Activated T-cell treated with anti-CD3 and anti-CD28 coated beads for 48 hours (primary cell): ENCODE results near the gene NAV2.

Experiments used
- DNase-seq: peaks from one replicate; pipeline ENCODE4 v3.0.0-alpha.2; 2020; ENCODE audit warnings: low read depth

NAV2 gene

DNA sequence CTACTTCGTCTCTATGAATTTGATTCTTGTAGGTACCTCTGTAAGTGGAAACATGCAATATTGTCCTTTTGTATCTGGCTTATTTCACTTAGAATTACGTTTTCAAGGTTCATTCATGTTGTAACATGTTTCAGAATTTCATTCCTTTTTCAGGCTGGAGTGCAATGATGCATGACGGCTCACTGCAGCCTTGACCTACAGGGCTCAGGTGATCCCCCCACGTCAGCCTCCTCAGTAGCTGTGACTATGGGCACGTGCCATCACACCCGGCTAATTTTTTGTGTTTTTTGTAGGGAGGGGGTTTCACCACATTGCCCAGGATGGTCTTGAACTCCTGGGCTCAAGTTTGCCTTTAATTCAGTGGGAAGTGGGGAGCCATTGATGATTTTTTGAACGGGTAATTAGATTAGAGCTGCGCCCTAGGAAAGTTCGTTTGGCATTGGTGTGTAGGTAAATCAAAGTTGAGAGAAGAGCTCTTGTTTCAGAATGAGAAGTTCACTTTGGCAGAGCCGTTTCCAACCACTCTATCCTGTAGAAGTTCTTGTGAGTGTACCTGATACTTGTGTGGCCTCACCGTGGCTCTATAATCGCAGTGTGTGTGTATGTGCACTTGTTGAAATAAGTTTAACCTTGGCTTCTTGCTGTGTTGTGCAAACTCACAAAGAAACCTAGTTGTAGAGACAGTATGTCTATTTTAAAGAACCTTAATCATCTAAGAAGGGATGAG lies 115.9 kb downstream of the NAV2 start:
- DNase-seq: no peak

- DNase-seq: no peak
Measured at GRCh38 chr11:19829109-19829837, 116.6 kb downstream of the NAV2 start.

GRCh38 chr11:19832086-19832750 lies 119.6 kb downstream of the NAV2 start:
- DNase-seq: no peak

- DNase-seq: no peak
Measured at GRCh38 chr11:19832901-19833300, 120.3 kb downstream of the NAV2 start.

GRCh38 chr11:19834771-19835170 lies 122.1 kb downstream of the NAV2 start:
- DNase-seq: no peak

DNA sequence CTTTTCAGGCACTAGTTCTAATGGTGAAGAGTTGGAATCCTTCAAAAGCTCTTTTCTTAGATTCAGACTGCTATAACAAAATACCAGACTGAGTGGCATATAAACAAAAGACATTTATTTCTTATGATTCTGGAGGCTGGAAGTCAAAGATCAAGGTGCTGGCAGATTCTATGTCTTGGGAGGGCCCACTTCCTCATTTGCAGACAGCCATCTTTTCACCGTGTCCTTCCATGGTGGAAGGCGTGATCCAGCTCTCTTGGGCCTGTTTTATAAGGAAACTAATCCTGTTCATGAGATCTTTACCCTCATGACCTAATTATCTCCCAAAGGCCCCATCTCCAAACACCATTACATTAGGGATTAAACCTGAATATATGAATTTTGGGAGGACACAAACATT lies 124.0 kb downstream of the NAV2 start:
- DNase-seq: no peak

DNA sequence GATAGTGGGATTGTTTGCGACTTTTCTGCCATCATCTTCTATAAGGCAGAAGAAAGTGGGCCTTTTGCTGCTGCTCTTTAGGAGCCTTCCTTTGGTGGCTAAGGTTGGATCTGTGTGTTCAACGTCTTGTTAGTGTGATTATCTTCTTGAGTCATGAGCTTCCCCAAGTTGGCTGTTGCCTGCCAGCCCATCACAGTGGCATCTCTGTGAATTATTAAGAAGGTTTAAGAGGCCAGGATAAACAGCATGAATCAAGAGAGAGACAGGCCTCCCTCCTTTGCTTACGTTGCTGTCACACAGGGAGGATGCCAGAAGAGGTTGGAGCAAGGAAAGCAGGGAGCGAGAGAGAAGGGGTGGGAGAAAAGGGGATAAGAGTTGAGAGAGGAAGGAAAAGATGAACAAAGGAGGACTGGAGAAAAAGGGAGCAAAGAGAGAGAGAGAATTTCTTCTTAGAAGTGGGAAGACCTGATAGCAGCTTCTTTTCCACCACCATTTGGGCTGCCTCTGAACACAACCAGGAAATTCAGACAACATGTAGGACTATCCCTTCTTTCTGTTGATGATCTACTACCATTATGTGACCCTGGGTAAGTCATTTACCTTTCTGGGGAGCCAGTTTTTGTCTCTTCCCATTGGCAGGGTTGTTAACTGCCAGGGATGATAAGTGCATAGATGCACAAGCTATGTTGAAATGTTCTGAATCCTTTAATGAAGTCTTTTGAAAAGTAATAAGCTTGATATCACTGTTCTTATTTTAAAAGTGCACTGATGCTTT lies 126.5 kb downstream of the NAV2 start:
- DNase-seq: no peak

DNA sequence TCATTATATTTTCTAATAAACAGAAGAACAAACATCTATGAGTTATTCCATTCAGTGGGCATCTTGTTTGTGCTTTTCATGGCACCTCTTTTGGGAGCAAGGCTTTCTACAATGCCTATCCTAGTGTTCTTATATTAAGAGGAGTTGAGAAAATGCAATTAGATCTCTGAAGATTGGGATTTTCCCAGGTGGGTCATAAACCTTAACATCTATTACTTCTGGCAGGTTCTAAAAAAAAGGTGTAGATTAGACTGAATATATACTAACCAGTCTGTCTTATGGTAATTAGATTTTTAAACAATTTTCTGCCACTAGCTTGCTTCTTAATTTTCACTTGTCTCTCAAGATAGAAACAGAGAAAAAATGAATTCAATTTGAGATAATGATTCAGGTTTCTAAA lies 128.3 kb downstream of the NAV2 start:
- DNase-seq: no peak

- no peak for DNase-seq
Measured at GRCh38 chr11:19842505-19842904, 129.9 kb downstream of the NAV2 start.

DNA sequence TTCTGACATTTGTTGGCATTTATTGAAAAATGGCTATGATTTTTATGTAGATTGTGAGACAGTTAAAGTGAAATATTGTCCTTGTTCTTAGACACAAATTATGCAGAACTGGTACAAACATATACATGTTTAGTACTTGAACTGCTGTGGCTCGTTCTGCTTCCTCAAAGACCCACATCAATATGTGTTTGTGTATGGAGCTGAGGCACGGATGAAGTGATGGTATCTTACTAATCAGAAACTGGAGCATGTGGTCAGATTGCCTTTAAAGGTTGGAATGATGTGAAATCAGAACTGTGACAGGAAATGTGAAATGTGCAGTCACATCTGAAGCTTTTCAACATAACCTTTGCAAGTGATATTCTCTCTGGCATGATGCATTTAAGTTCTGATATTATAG lies 130.4 kb downstream of the NAV2 start:
- no peak for DNase-seq

- DNase-seq: no peak
Measured at GRCh38 chr11:19844012-19844411, 131.4 kb downstream of the NAV2 start.

DNA sequence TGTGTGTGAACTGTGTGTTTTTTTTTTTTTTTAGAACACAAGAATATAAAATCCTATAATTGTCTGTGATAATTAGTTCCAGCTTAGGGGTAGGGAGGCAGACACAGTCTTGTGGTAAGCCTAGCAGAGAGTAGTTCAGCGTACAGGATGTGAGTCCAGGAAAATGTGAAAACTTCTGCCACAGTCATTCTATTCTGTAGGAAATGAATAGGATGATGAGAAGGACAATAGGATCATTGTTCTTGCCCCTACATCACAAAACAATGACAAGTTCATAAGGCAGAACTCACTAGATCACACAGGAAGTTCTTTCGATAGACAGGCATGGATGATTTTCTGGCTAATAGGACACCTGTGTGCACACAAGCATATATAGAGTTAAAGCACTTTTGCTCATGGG lies 132.2 kb downstream of the NAV2 start:
- DNase-seq: no peak

GRCh38 chr11:19845626-19846025 lies 133.0 kb downstream of the NAV2 start:
- no peak for DNase-seq

GRCh38 chr11:19846654-19847305 lies 134.1 kb downstream of the NAV2 start:
- DNase-seq: no peak

GRCh38 chr11:19848219-19848618 lies 135.6 kb downstream of the NAV2 start:
- DNase-seq: no peak

- DNase-seq: no peak
Measured at GRCh38 chr11:19849107-19849789, 136.6 kb downstream of the NAV2 start.

- DNase-seq: no peak
Measured at GRCh38 chr11:19849947-19850593, 137.4 kb downstream of the NAV2 start.

GRCh38 chr11:19852288-19852687 lies 139.7 kb downstream of the NAV2 start:
- no peak for DNase-seq

DNA sequence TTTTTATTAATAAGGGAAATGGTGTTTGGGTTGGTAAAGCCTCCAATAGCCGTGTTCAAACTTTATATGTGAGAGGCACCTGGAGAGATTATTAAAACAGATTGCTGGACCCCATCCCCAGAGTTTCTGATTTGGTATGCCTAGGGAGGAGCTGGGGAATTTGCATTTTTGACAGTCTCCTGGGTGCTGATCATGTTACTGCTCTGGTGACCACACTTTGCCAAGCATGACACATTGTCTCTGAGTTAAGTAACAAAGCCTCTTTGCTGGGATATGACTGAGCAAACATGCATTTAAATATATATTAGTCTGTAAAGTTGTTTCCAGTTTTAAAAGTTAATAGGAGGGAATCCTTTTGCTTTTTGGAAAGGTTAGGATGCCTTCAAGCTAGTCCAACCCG lies 140.4 kb downstream of the NAV2 start:
- no peak for DNase-seq

DNA sequence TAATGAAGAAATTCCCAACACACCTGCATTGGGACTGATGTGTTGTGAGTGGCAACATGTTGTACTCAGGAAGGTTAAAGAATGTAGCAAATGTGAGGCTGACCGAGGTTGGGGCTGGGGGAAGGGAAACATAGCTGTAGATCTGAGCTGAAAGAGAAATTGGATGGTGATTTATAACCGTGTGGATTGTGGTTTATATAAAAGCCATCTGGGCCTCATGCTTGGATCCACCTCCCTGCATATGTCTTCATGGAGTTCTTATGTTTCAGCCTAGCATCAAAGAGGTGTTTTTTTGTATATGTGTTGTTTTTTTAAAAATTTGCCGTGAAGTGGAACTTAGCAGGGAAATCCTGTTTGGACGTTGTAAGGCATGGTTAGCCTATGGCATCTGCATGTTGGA lies 141.3 kb downstream of the NAV2 start:
- DNase-seq: no peak

- no peak for DNase-seq
Measured at GRCh38 chr11:19861171-19861570, 148.5 kb downstream of the NAV2 start.
